Prostate gland (tissue), 2 donors: ENCODE data around the gene CCDC12. TPM values are rescaled to one million over a fixed set of nuclear protein-coding genes. Genes with fewer than 3 reads are reported as not detected.
A peak's percentile ranks its signal among the peaks of the same experiment; 100 is the strongest.

Experiments used
- DNase-seq: peaks from one replicate; pipeline ENCODE4 v3.0.0-alpha.2; 2019; ENCODE audit warnings: low spot score
- H3K27ac ChIP-seq, 2 donors: fragments of 200-600 bp; sonication (generic); 2 replicates each; pipeline ENCODE4 v1.5.1; 2017 to 2019
- H3K27me3 ChIP-seq: fragments of 200-600 bp; sonication (generic); replicated peaks from 2 replicates; pipeline ENCODE4 v1.5.1; 2019; ENCODE audit not compliant: insufficient read depth
- H3K36me3 ChIP-seq, 2 donors: fragments of 200-600 bp; sonication (generic); 1 replicate in 1 of 2; 2 replicates in 1 of 2; pipeline versions ENCODE4 v1.5.1 to v1.8.1; 2017 to 2019
- H3K4me1 ChIP-seq: fragments of 200-600 bp; sonication (generic); replicated peaks from 2 replicates; pipeline ENCODE4 v1.5.1; 2019
- H3K4me3 ChIP-seq, 2 donors: fragments of 200-600 bp; sonication (generic); 2 replicates each; pipeline ENCODE4 v1.5.1; 2017 to 2019
- H3K9me3 ChIP-seq: fragments of 200-600 bp; sonication (generic); 2 replicates; pipeline ENCODE4 v1.5.1; 2017
- CTCF ChIP-seq, 4 experiments: fragments of 200-600 bp in 2 of 4; fragments of 450-650 bp in 2 of 4; sonication (generic) in 2 of 4; IDR thresholded peaks; 1 replicate in 3 of 4; 2 replicates in 1 of 4; pipeline ENCODE4 v1.5.1; 2016 to 2019; ENCODE audit warnings: antibody characterized with exemption in 4 of 4, mild to moderate bottlenecking in 2 of 4, moderate library complexity in 2 of 4
- POLR2A ChIP-seq: fragments of 450-650 bp; IDR thresholded peaks from one replicate; pipeline ENCODE4 v1.6.1; 2016; ENCODE audit warnings: antibody characterized with exemption, mild to moderate bottlenecking
- POLR2AphosphoS5 ChIP-seq: sonication (generic); formaldehyde crosslinking; IDR thresholded peaks from one replicate; pipeline ENCODE4 v1.6.1; 2017; ENCODE audit warnings: antibody characterized with exemption
- WGBS: methylation state at CpG from one replicate; pipeline ENCODE4 v1.1.5; 2018; 5-methylcytosine and 5-hydroxymethylcytosine counted together
- intact Hi-C: fragments of 100-400 bp; cut with DNase I; formaldehyde crosslinking; loops from one replicate; pipeline ENCODE4 v1.14.2; 2022
- total RNA-seq, 2 donors: library from RNA; depleted of rRNA; stranded (reverse); fragments of >200 nt; gene quantifications; one replicate each; pipeline ENCODE4 v1.1.0, GENCODE V29; 2016

CCDC12 gene
- total RNA-seq, 2 donors from 2014 or later = 34.6 to 78.7 TPM

GRCh38 chr3:47007001-47007400 is 30.5 kb upstream of the CCDC12 start:
- TF ChIP-seq POLR2AphosphoS5 = no peak
- TF ChIP-seq POLR2A = no peak
- peaks cover 0 to 6% of the 10 kb centered on the region in 2 donors for H3K36me3 ChIP-seq
- intact Hi-C loops = loop anchor here (5.0 to 10.0 kb wide), 2 partner anchors 140 to 318 kb away; no protein-coding TSS in a partner anchor

GRCh38 chr3:47006145-47006651 is 29.7 kb upstream of the CCDC12 start:
- Histone ChIP-seq H3K4me1 (no peaks in the 10 kb centered on the region), H3K36me3 (peaks cover 0 to 6% of the 10 kb centered on the region in 2 donors), H3K9me3 (no peaks in the 10 kb centered on the region), H3K27ac (no peak overlapping the region), H3K4me3 (no peak overlapping the region), H3K27me3 (no peaks in the 10 kb centered on the region)
- intact Hi-C loops = loop anchor here (5.0 to 10.0 kb wide), 2 partner anchors 139 to 319 kb away; no protein-coding TSS in a partner anchor
- DNase-seq = no peak
- TF ChIP-seq CTCF (IDR thresholded peaks at IDR 0.05) (no peak), POLR2AphosphoS5 (no peak), POLR2A (no peak)
- WGBS = 93% methylated on average over 9 of the region's 9 CpGs

More at GRCh38 chr3:47007001-47007400, 30.5 kb upstream of the CCDC12 start:
- WGBS = 95% methylated on average over 3 of the region's 3 CpGs
- Histone ChIP-seq H3K4me3 (no peak overlapping the region), H3K9me3 (no peaks in the 10 kb centered on the region), H3K27me3 (no peaks in the 10 kb centered on the region), H3K4me1 (no peaks in the 10 kb centered on the region), H3K27ac (no peak overlapping the region)
- DNase-seq = no peak

- TF ChIP-seq CTCF (IDR thresholded peaks at IDR 0.05) (no peak), POLR2AphosphoS5 (peak; percentile 68), POLR2A (no peak)
- Histone ChIP-seq H3K36me3 (peaks cover 0 to 6% of the 10 kb centered on the region in 2 donors), H3K27me3 (no peaks in the 10 kb centered on the region), H3K4me1 (no peaks in the 10 kb centered on the region), H3K27ac (no peak overlapping the region), H3K4me3 (no peak overlapping the region), H3K9me3 (no peaks in the 10 kb centered on the region)
- DNase-seq = peak; percentile 54
- 68% methylated on average over 32 of the region's 32 CpGs for WGBS
- intact Hi-C loops = loop anchor here (5.0 to 10.0 kb wide), 2 partner anchors 138 to 319 kb away; no protein-coding TSS in a partner anchor
These were observed 28.9 kb upstream of the CCDC12 start for GRCh38 chr3:47005212-47006144.

GRCh38 chr3:47004369-47005211 is 28.0 kb upstream of the CCDC12 start:
- H3K27ac ChIP-seq = no peak overlapping the region
- H3K4me1 ChIP-seq = no peaks in the 10 kb centered on the region
- no peak for TF ChIP-seq POLR2A
- TF ChIP-seq CTCF (IDR thresholded peaks at IDR 0.05) = no peak
- no peak for TF ChIP-seq POLR2AphosphoS5
- DNase-seq = no peak
- H3K36me3 ChIP-seq = peaks cover 0 to 6% of the 10 kb centered on the region in 2 donors
- no peaks in the 10 kb centered on the region for H3K9me3 ChIP-seq
- 92% methylated on average over 17 of the region's 17 CpGs for WGBS
- intact Hi-C loops = loop anchor here (5.0 to 10.0 kb wide), 2 partner anchors 137 to 320 kb away; no protein-coding TSS in a partner anchor
- H3K4me3 ChIP-seq = no peak overlapping the region
- no peaks in the 10 kb centered on the region for H3K27me3 ChIP-seq
